ENCODE results near the gene WNT6.

- TF ChIP-seq CTCF (IDR thresholded peaks at IDR 0.05) (no peak), POLR2A (IDR thresholded peaks at IDR 0.05) (no peak)
These were observed 20.7 kb downstream of the WNT6 start, which contains the start of gene WNT10A for GRCh38 chr2:218880102-218880858.
